Heart left ventricle (tissue), 13 donors: ENCODE data around the gene FANCB.

ENCODE experiments used
- CTCF ChIP-seq, 12 donors: fragments of 200-600 bp; sonication (generic) in 4 of 12; IDR thresholded peaks; one replicate each; pipeline versions ENCODE4 v1.5.0 to v1.8.0; 2018 to 2022; ENCODE audit warnings: antibody characterized with exemption in 12 of 12, mild to moderate bottlenecking in 5 of 12
- POLR2A ChIP-seq, 2 donors: fragments of 450-650 bp; IDR thresholded peaks; one replicate each; pipeline ENCODE4 v1.6.1; 2017; ENCODE audit warnings: antibody characterized with exemption in 2 of 2, mild to moderate bottlenecking in 2 of 2, moderate library complexity in 2 of 2
- donor health status: ischemic (EF 13 %, LVEDD 7.1; RV severe dilation, severe dysfunction).
- donor health status: DM: no; HTN: yes; CAD: no.
- donor health status: DM: no; HTN: no; CAD: no.
- donor health status: ischemic (EF 25% LVEDD 6.9; RV normal size, moderate dysfunction).
- donor health status: ischemic (EF 25% LVEDD 5.7; RV mildly dilated, moderate dysfunction).
- donor health status: ischemic (EF 35%, LVEDD 5.7; RV mildly dilated, moderate dysfunction).
- donor health status: nonischemic (EF 11% LVEDD 7.7; RV severe dilation, severe dysfunction).
- donor health status: DM: yes; HTN: yes; CAD: no.
- donor health status: PGD.
- donor health status: ischemic (EF 29% LVEDD 5.4; RV normal size, mild dysfunction).
- donor health status: nonischemic (EF 23%, LVEDD 6.1; RV moderate dilation, normal function).

- TF ChIP-seq CTCF (IDR thresholded peaks at IDR 0.05) = no peak
- TF ChIP-seq POLR2A (IDR thresholded peaks at IDR 0.05) = no peak
These were observed 11.8 kb upstream of the FANCB start for GRCh38 chrX:14884714-14885113.
